K562 (cell line): ENCODE results near the gene RSPH6A. TPM values are rescaled to one million over a fixed set of nuclear protein-coding genes. Genes with fewer than 3 reads are reported as not detected.

Experiments used
- ARHGAP35 ChIP-seq: fragments of 450-650 bp; IDR thresholded peaks from 2 replicates; pipeline ENCODE4 v1.6.1; 2018; ENCODE audit not compliant: partially characterized antibody
- CBX8 ChIP-seq: fragments of 200-600 bp; sonication (generic); IDR thresholded peaks from 2 replicates; pipeline ENCODE4 v1.6.1; 2012; ENCODE audit warnings: borderline replicate concordance, mixed run types, low read depth, mild to moderate bottlenecking, moderate library complexity, mixed read lengths, low read length, control low read depth, inconsistent platforms; ENCODE audit not compliant: poor library complexity, severe bottlenecking; ENCODE audit errors: extremely low read depth
- DEAF1 ChIP-seq: fragments of 450-650 bp; formaldehyde crosslinking; IDR thresholded peaks from 2 replicates; pipeline ENCODE4 v1.4.0; 2020; ENCODE audit warnings: mild to moderate bottlenecking, moderate library complexity
- DLX4 ChIP-seq: fragments of 250-450 bp; sonication (Bioruptor Pico); IDR thresholded peaks from 2 replicates; pipeline ENCODE4 v1.6.1; 2021; ENCODE audit warnings: mild to moderate bottlenecking
- EWSR1 ChIP-seq: fragments of 450-650 bp; IDR thresholded peaks from 2 replicates; pipeline ENCODE4 v1.6.1; 2018; ENCODE audit warnings: borderline replicate concordance, mild to moderate bottlenecking, low read depth, moderate library complexity; ENCODE audit not compliant: partially characterized antibody
- NR2C2 ChIP-seq, 2 experiments: fragments of 200-800 bp in 1 of 2; sonication (Bioruptor generic) in 1 of 2; sonication (generic) in 1 of 2; formaldehyde crosslinking in 1 of 2; IDR thresholded peaks; 2 replicates each; pipeline versions ENCODE4 v1.6.1 to v1.8.0; 2016 to 2022; ENCODE audit warnings: mild to moderate bottlenecking in 1 of 2, missing compliant biosample characterization in 1 of 2, missing genetic modification characterization in 1 of 2, missing genetic modification reagents in 1 of 2
- PHB2 ChIP-seq: fragments of 450-650 bp; IDR thresholded peaks from 2 replicates; pipeline ENCODE4 v1.6.1; 2017; ENCODE audit warnings: low read depth
- POLR2AphosphoS5 ChIP-seq: IDR thresholded peaks from 2 replicates; pipeline ENCODE4 v1.6.1; 2011; ENCODE audit warnings: mild to moderate bottlenecking, low read depth, low read length, moderate library complexity; ENCODE audit not compliant: control insufficient read depth, insufficient read depth
- REST ChIP-seq, 2 experiments: fragments of 450-650 bp; formaldehyde crosslinking in 1 of 2; IDR thresholded peaks; 2 replicates each; pipeline versions ENCODE4 v1.4.0 to v1.6.1; 2014 to 2020; ENCODE audit warnings: mild to moderate bottlenecking in 2 of 2, borderline replicate concordance in 1 of 2, low read depth in 1 of 2
- SETDB1 ChIP-seq: IDR thresholded peaks from one replicate; pipeline ENCODE4 v1.6.1; 2012; ENCODE audit warnings: low read length, control low read depth, inconsistent platforms
- SMARCE1 ChIP-seq: fragments of 450-650 bp; IDR thresholded peaks from 2 replicates; pipeline ENCODE4 v1.7.1; 2016; ENCODE audit warnings: mild to moderate bottlenecking
- VEZF1 ChIP-seq: fragments of 200-800 bp; sonication (Bioruptor generic); IDR thresholded peaks from 2 replicates; pipeline ENCODE4 v1.6.1; 2017; ENCODE audit warnings: missing genetic modification characterization, missing compliant biosample characterization
- ZBED1 ChIP-seq: IDR thresholded peaks from 2 replicates; pipeline ENCODE4 v1.6.1; 2014
- ZFP36 ChIP-seq: fragments of 150-350 bp; IDR thresholded peaks from 2 replicates; pipeline ENCODE4 v1.6.1; 2018; ENCODE audit warnings: low read length, low read depth; ENCODE audit not compliant: partially characterized antibody
- ZKSCAN1 ChIP-seq: fragments of 150-350 bp; IDR thresholded peaks from 2 replicates; pipeline ENCODE4 v1.6.1; 2016; ENCODE audit warnings: low read depth, low read length
- polyA plus RNA-seq, 8 experiments: library from polyadenylated mRNA; depleted of rRNA in 4 of 8; stranded (reverse) in 5 of 8; unstranded in 3 of 8; fragments of >200 nt; fragmentation: Nextera tagmentation in 2 of 8; fragmentation: Illumina TruSeq in 1 of 8; extraction: Ambion mirVana in 2 of 8; extraction: Trizol in 1 of 8; gene quantifications; 2 replicates each; pipeline versions ENCODE4 v1.2.1 to v1.2.3, GENCODE V29; 2011 to 2014; ENCODE audit warnings: inconsistent platforms in 1 of 8, missing spikeins in 1 of 8
- total RNA-seq, 7 experiments: library from RNA; depleted of rRNA in 6 of 7; stranded (reverse); fragments of >200 nt in 6 of 7; fragmentation: Illumina TruSeq in 2 of 7; extraction: Trizol in 2 of 7; gene quantifications; 2 replicates each; pipeline versions ENCODE4 v1.2.1 to v1.2.3, GENCODE V29; 2011 to 2021; ENCODE audit warnings: low replicate concordance in 1 of 7

The RSPH6A gene
- total and polyA plus RNA-seq, 9 of the 15 experiments (the other 6 are each of a cell fraction or from before 2014, with no cell fraction given), result 0.03 to 0.15 (median 0.07) TPM; not detected in 5

- peak; percentile 40; the same call in 1 of the 2 replicates for TF ChIP-seq POLR2AphosphoS5
- TF ChIP-seq CBX8, result no peak
- no peak for TF ChIP-seq DLX4 (CRISPR knock-in tag)
- TF ChIP-seq ARHGAP35, result no peak
- TF ChIP-seq ZBED1, result no peak
- no peak for TF ChIP-seq ZKSCAN1
- no peak for TF ChIP-seq PHB2
- no peak for TF ChIP-seq SMARCE1
- no peak for TF ChIP-seq DEAF1 (CRISPR knock-in tag)
- TF ChIP-seq EWSR1, result no peak
- TF ChIP-seq NR2C2 (CRISPR knock-in tag; IDR thresholded peaks at IDR 0.05), result no peak
- TF ChIP-seq NR2C2 (tag; IDR thresholded peaks at IDR 0.05), result peak; percentile 82
- peak; percentile 96 for TF ChIP-seq VEZF1 (CRISPR knock-in tag)
- peak; percentile 54; the same call in 1 of the 2 replicates for TF ChIP-seq REST (IDR thresholded peaks at IDR 0.05; ENCODE audit: borderline replicate concordance)
- no peak for TF ChIP-seq REST (CRISPR knock-in tag; IDR thresholded peaks at IDR 0.05; ENCODE audit: low read depth)
- no peak for TF ChIP-seq SETDB1
- TF ChIP-seq ZFP36, result no peak
Observed at GRCh38 chr19:45792470-45793177, 22.5 kb downstream of the RSPH6A start, which contains the start of gene DMWD (continued).
